Activated CD8-positive, alpha-beta T cell treated with anti-CD3 and anti-CD28 coated beads for 36 hours (primary cell): ENCODE data around the gene TBCCD1. TPM values are rescaled to one million over a fixed set of nuclear protein-coding genes. Genes with fewer than 3 reads are reported as not detected.

ENCODE experiments used
- ATAC-seq: fragments of 200-7000 bp; cut with Tn5 transposase; one replicate; pipeline ENCODE4 v1.10.0; 2021; ENCODE audit warnings: mild to moderate bottlenecking, moderate library complexity
- CTCF ChIA-PET: fragments of 350-600 bp; sonication (Branson Sonifier 250); formaldehyde crosslinking; loops from one replicate; lab custom pipeline; 2021; ENCODE audit warnings: antibody characterized with exemption; lab: Charles Lee
- POLR2A ChIA-PET: fragments of 350-600 bp; sonication (Branson Sonifier 250); formaldehyde crosslinking; loops from one replicate; lab custom pipeline; 2021; ENCODE audit warnings: antibody characterized with exemption; lab: Charles Lee
- DNase-seq: peaks from one replicate; pipeline ENCODE4 v3.0.0-alpha.2; 2020
- H3K27ac Mint-ChIP-seq: one replicate; pipeline ENCODE4 v1.8.0; 2021; ENCODE audit warnings: mild to moderate bottlenecking, mixed read lengths
- H3K27me3 Mint-ChIP-seq: one replicate; pipeline ENCODE4 v1.8.0; 2021; ENCODE audit warnings: mixed read lengths
- H3K36me3 Mint-ChIP-seq: one replicate; pipeline ENCODE4 v1.8.0; 2021; ENCODE audit warnings: low read depth, mixed read lengths
- H3K4me1 Mint-ChIP-seq: one replicate; pipeline ENCODE4 v1.8.0; 2021; ENCODE audit warnings: low read depth, mixed read lengths
- H3K4me3 Mint-ChIP-seq: one replicate; pipeline ENCODE4 v1.8.0; 2021; ENCODE audit warnings: mild to moderate bottlenecking, moderate library complexity, mixed read lengths
- H3K9me3 Mint-ChIP-seq: one replicate; pipeline ENCODE4 v1.8.0; 2021; ENCODE audit warnings: mixed read lengths
- intact Hi-C: fragments of 100-400 bp; cut with micrococcal nuclease; formaldehyde crosslinking; loops from one replicate; pipeline ENCODE4 v1.10.0; 2022
- total RNA-seq, 2 experiments: library from RNA; stranded (reverse); gene quantifications; one replicate each; pipeline ENCODE4 v1.2.3, GENCODE V29; 2021
- TF ChIP-seq, protein P1 (sequence below): fragments of 200-600 bp; IDR thresholded peaks from one replicate; pipeline ENCODE4 v1.8.0; 2022; ENCODE audit warnings: antibody characterized with exemption, mild to moderate bottlenecking

TBCCD1 gene
- total RNA-seq, 2 experiments from 2014 or later = 9.8 to 10.8 TPM

DNA sequence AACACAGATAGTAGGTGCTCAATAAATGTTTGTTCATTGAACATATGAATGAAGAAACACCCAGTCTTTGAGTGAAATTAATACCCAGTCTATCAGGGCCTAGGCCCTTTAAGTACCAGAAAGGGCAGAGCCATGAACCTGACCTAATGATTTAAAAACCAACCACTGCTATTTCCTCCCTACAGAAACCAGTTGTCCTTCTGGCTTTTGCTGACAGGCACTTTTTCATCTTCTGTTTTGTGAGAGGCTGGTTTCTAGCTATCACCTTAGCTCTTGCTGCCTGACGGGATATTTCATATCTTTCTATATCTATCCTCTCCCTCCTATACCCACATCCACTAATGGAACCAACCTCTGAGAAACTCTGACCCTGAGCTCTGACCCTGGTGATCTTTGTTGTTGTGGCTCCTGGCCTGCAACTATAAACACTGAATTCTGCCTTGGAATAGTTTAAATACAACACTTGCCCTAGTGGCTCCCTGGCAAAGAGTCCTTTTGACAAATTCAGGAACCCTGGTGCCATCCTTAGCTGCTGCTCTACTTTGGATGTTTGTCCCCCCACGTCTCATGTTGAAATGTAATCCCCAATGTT, 41.6 kb upstream of the TBCCD1 start:
- ATAC-seq = no peak
- CTCF ChIA-PET = interaction anchor here (0.9 to 2.2 kb wide), 5 partner anchors 8 to 665 kb away, joined by 3 to 12 read pairs (median 4); no protein-coding TSS in a partner anchor
- no peaks in the 10 kb centered on the region for H3K4me1 Mint-ChIP-seq

DNA sequence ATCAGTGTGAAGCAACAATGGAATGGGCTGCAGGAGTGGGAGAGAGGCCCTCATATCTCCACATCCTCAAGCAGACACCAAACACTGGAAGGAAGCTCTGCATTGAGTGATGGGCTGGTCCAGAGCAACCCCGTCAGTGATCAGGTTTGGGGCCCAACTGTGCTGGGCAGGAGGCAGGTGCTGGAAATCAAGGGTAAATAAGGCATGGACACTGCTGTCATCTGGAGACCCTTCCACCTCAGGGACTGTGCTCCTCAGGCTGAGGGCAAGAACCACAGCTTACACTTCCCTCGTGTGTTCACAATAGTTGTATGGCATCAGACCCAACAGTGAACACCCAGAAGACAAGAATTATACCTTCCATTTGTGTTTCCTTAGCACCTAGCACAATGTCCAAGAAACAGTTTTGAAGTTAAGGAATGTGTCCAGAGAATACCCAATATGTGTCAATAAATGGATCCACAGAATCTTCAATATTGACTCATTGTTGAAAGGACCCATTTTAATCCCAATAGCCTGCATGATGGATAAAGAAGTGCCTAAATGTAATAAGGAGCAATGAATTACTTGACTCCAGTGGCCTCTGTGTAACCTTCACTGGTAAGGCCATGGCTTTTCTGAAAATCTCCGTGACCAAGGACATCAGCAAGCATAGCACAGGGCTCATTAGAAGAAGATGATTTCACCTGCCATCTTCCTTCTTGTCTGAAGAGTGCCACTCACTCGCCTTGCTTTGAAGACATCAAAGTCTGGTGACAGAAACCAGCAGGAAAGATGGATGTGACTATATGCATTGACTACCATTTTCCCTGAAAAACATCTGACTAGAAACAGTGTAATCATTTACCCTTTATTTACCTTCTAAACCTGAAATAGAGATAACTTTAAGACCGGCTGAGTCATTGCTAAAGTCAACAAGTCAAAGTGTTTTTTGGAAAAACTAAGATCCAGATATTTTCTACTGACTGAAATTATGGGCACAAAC, 38.7 kb upstream of the TBCCD1 start:
- H3K9me3 Mint-ChIP-seq = no peaks in the 10 kb centered on the region
- intact Hi-C loops = no loop called here
- H3K4me1 Mint-ChIP-seq = no peaks in the 10 kb centered on the region
- POLR2A ChIA-PET = interaction anchor here (1.0 kb wide), 1 partner anchor 11 kb away, joined by 3 read pairs; no protein-coding TSS in a partner anchor
- CTCF ChIA-PET = interaction anchor here (1.1 to 17.4 kb wide), 2 partner anchors 10 to 216 kb away, joined by 4 to 185 read pairs; no protein-coding TSS in a partner anchor
- H3K27me3 Mint-ChIP-seq = no peaks in the 10 kb centered on the region
- H3K27ac Mint-ChIP-seq = no peak overlapping the region
- no peak for ATAC-seq
- H3K4me3 Mint-ChIP-seq = no peak overlapping the region
- no peaks in the 10 kb centered on the region for H3K36me3 Mint-ChIP-seq
- DNase-seq = no peak
- TF ChIP-seq, protein P1, sequence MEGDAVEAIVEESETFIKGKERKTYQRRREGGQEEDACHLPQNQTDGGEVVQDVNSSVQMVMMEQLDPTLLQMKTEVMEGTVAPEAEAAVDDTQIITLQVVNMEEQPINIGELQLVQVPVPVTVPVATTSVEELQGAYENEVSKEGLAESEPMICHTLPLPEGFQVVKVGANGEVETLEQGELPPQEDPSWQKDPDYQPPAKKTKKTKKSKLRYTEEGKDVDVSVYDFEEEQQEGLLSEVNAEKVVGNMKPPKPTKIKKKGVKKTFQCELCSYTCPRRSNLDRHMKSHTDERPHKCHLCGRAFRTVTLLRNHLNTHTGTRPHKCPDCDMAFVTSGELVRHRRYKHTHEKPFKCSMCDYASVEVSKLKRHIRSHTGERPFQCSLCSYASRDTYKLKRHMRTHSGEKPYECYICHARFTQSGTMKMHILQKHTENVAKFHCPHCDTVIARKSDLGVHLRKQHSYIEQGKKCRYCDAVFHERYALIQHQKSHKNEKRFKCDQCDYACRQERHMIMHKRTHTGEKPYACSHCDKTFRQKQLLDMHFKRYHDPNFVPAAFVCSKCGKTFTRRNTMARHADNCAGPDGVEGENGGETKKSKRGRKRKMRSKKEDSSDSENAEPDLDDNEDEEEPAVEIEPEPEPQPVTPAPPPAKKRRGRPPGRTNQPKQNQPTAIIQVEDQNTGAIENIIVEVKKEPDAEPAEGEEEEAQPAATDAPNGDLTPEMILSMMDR = no peak

More for the DNA sequence above, 41.6 kb upstream of the TBCCD1 start:
- no peak overlapping the region for H3K27ac Mint-ChIP-seq
- no peak overlapping the region for H3K4me3 Mint-ChIP-seq
- no peaks in the 10 kb centered on the region for H3K36me3 Mint-ChIP-seq
- no peak for DNase-seq
- no peaks in the 10 kb centered on the region for H3K9me3 Mint-ChIP-seq
- peaks cover 7% of the 10 kb centered on the region for H3K27me3 Mint-ChIP-seq
- intact Hi-C loops = no loop called here
- POLR2A ChIA-PET = interaction anchor here (1.0 to 1.5 kb wide), 4 partner anchors 17 to 175 kb away, joined by 3 to 5 read pairs (median 4); partner anchors contain the start of gene EIF4A2
- TF ChIP-seq, protein P1 = no peak

DNA sequence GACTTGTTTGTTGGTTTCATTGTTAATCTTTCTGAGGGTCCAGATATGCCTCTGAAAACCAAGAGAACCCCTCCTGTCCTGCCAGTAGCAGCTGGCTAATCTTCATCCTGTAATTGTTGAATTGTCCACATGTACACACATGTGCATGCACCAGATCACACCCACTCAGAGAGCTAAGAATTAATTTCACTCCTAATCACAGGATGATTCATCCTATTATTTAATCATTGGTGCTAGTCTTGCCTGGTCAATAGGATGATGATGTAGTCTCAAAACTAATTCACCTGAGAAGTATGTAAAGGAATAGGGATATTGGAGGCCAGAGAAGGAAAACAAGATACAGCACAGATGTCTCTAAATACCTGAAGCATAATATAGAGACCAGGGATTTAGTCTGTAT, 37.9 kb upstream of the TBCCD1 start:
- intact Hi-C loops = no loop called here
- CTCF ChIA-PET = interaction anchor here (17.4 kb wide), 1 partner anchor 11 kb away, joined by 185 read pairs; no protein-coding TSS in a partner anchor
- DNase-seq = no peak
- TF ChIP-seq, protein P1 = no peak
- Mint-ChIP-seq H3K9me3 (no peaks in the 10 kb centered on the region), H3K27ac (no peak overlapping the region), H3K36me3 (no peaks in the 10 kb centered on the region), H3K4me3 (no peak overlapping the region), H3K27me3 (no peaks in the 10 kb centered on the region), H3K4me1 (no peaks in the 10 kb centered on the region)
- no peak for ATAC-seq
- POLR2A ChIA-PET = interaction anchor here (1.0 kb wide), 1 partner anchor 12 kb away, joined by 3 read pairs; no protein-coding TSS in a partner anchor

DNA sequence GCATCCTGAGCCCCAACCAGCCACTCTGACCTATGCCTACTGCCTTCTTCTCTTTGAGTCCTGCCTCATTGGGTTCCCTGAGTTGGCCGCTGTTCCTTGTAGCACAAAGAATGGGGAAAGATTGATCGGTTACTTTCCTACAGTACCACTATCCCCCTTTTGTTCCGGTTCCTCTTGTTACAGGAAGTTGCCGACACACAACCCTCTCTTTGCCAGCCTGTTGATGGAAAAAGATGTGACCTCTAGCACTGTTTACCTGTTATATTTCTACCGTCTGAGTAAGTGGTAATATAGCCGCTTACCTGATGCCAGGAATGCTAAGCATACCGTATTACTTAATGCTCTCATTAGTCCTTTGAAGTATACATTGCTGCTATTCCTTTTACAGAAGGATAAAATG, 36.0 kb upstream of the TBCCD1 start:
- no peak for ATAC-seq
- POLR2A ChIA-PET = interaction anchor here (1.0 to 1.1 kb wide), 2 partner anchors 14 to 16 kb away, joined by 3 read pairs; no protein-coding TSS in a partner anchor
- CTCF ChIA-PET = interaction anchor here (1.1 to 17.4 kb wide), 2 partner anchors 13 to 218 kb away, joined by 3 to 185 read pairs; no protein-coding TSS in a partner anchor

More for the DNA sequence above, 36.0 kb upstream of the TBCCD1 start:
- TF ChIP-seq, protein P1 = no peak
- intact Hi-C loops = no loop called here
- Mint-ChIP-seq H3K27me3 (peaks cover 2% of the 10 kb centered on the region), H3K36me3 (no peaks in the 10 kb centered on the region), H3K4me3 (no peak overlapping the region), H3K27ac (no peak overlapping the region), H3K4me1 (no peaks in the 10 kb centered on the region), H3K9me3 (no peaks in the 10 kb centered on the region)
- no peak for DNase-seq
